HepG2 (cell line): ENCODE results near the gene DEDD2. TPM values are rescaled to one million over a fixed set of nuclear protein-coding genes. Genes with fewer than 3 reads are reported as not detected.

Experiments used
- ATAC-seq: fragments of 200-7000 bp; cut with Tn5 transposase; 3 replicates; pipeline ENCODE4 v1.9.1; 2020; ENCODE audit warnings: mild to moderate bottlenecking, moderate library complexity
- BruUV-seq: library from RNA; stranded (reverse); fragments of 400-500 nt; replicated peaks from 2 replicates; lab custom pipeline; 2021; lab: Mats Ljungman, UMichigan
- CTCF ChIA-PET: fragments of 300-600 bp; formaldehyde crosslinking; extraction: SDS; loops from one replicate; lab custom pipeline; 2021; ENCODE audit warnings: low total read pairs, inconsistent platforms, low intra/inter-chr PET ratio; lab: Yijun Ruan, JAX
- POLR2A ChIA-PET: fragments of 350-600 bp; sonication (Branson Sonifier 250); formaldehyde crosslinking; loops from one replicate; lab custom pipeline; 2020; ENCODE audit warnings: antibody characterized with exemption, inconsistent platforms; lab: Yijun Ruan, JAX
- DNase-seq: peaks from one replicate; pipeline ENCODE4 v3.0.0-alpha.2; 2015; ENCODE audit warnings: low spot score
- FAIRE-seq: peaks from 3 replicates; lab custom pipeline; 2011; peaks lifted over from hg19 to GRCh38; lab: Jason Lieb, UNC
- H2AFZ ChIP-seq: one replicate; pipeline ENCODE4 v1.6.1; 2011; ENCODE audit warnings: low read length, inconsistent platforms
- H3K27ac ChIP-seq: fragments of 300-600 bp; 3 replicates; pipeline ENCODE4 v1.8.0; 2011; ENCODE audit warnings: mixed run types, mild to moderate bottlenecking, mixed read lengths, low read length, inconsistent platforms; ENCODE audit not compliant: insufficient read depth; ENCODE audit errors: extremely low read length
- H3K27me3 ChIP-seq, 2 experiments: fragments of 200-600 bp in 1 of 2; 2 replicates in 1 of 2; 3 replicates in 1 of 2; pipeline versions ENCODE4 v1.6.0 to v1.8.0; 2011; ENCODE audit warnings: low read length in 2 of 2, mild to moderate bottlenecking in 2 of 2, moderate library complexity in 2 of 2, inconsistent platforms in 1 of 2; ENCODE audit not compliant: insufficient read depth in 2 of 2, control insufficient read depth in 1 of 2
- H3K36me3 ChIP-seq, 2 experiments: fragments of 200-600 bp in 1 of 2; replicated peaks in 1 of 2; 2 replicates in 1 of 2; 3 replicates in 1 of 2; pipeline versions ENCODE4 v1.5.1 to v1.8.0; 2011; ENCODE audit warnings: low read length in 2 of 2, inconsistent platforms in 1 of 2; ENCODE audit not compliant: insufficient read depth in 2 of 2, control insufficient read depth in 1 of 2
- H3K4me1 ChIP-seq: 2 replicates; pipeline ENCODE4 v1.5.1; 2012; ENCODE audit warnings: low read length, inconsistent platforms; ENCODE audit not compliant: insufficient read depth
- H3K4me2 ChIP-seq: 2 replicates; pipeline ENCODE4 v1.6.0; 2011; ENCODE audit warnings: low read depth, low read length, inconsistent platforms
- H3K4me3 ChIP-seq, 3 experiments: fragments of 200-600 bp in 1 of 3; sonication (generic), shearing (Covaris generic) in 1 of 3; replicated peaks in 1 of 3; 2 replicates each; pipeline ENCODE4 v1.5.1; 2011 to 2016; ENCODE audit warnings: low read length in 3 of 3, inconsistent platforms in 2 of 3, low read depth in 2 of 3, mild to moderate bottlenecking in 2 of 3, control low read depth in 1 of 3, mixed read lengths in 1 of 3; ENCODE audit not compliant: insufficient read depth in 1 of 3
- H3K79me2 ChIP-seq: one replicate; pipeline ENCODE4 v1.6.1; 2011; ENCODE audit warnings: low read length, inconsistent platforms; ENCODE audit not compliant: insufficient read depth
- H3K9ac ChIP-seq: 2 replicates; pipeline ENCODE4 v1.6.0; 2011; ENCODE audit warnings: mild to moderate bottlenecking, low read depth, low read length, inconsistent platforms; ENCODE audit not compliant: insufficient read depth
- H3K9me3 ChIP-seq: 2 replicates; pipeline ENCODE4 v1.5.1; 2012; ENCODE audit warnings: mild to moderate bottlenecking, low read length
- H4K20me1 ChIP-seq: 2 replicates; pipeline ENCODE4 v1.6.0; 2011; ENCODE audit warnings: inconsistent platforms, mild to moderate bottlenecking, low read length, moderate library complexity; ENCODE audit not compliant: insufficient read depth
- AGO1 ChIP-seq: fragments of 200-400 bp; formaldehyde crosslinking; IDR thresholded peaks from 2 replicates; pipeline ENCODE4 v1.6.1; 2017; ENCODE audit warnings: mild to moderate bottlenecking, low read depth, low read length, moderate library complexity; ENCODE audit not compliant: poor library complexity, severe bottlenecking
- FIP1L1 ChIP-seq: fragments of 200-400 bp; formaldehyde crosslinking; IDR thresholded peaks from 2 replicates; pipeline ENCODE4 v1.6.1; 2018; ENCODE audit warnings: low read depth, mild to moderate bottlenecking, low read length, moderate library complexity, borderline replicate concordance; ENCODE audit not compliant: insufficient read depth
- HNF1B ChIP-seq: sonication (generic); formaldehyde crosslinking; IDR thresholded peaks from 2 replicates; pipeline ENCODE4 v1.5.1; 2020; ENCODE audit warnings: mild to moderate bottlenecking, moderate library complexity, missing genetic modification reagents
- HNRNPH1 ChIP-seq: fragments of 200-400 bp; formaldehyde crosslinking; optimal IDR thresholded peaks from 2 replicates; pipeline ENCODE3; 2017; ENCODE audit warnings: mild to moderate bottlenecking, low read depth, low read length
- KLF16 ChIP-seq, 2 experiments: sonication (generic) in 1 of 2; formaldehyde crosslinking in 1 of 2; IDR thresholded peaks; 2 replicates each; pipeline versions ENCODE4 v1.6.1 to v1.8.0; 2016 to 2023; ENCODE audit warnings: missing genetic modification reagents in 2 of 2, missing compliant biosample characterization in 1 of 2
- NRL ChIP-seq: sonication (generic); formaldehyde crosslinking; IDR thresholded peaks from 2 replicates; pipeline ENCODE4 v1.5.0; 2020; ENCODE audit warnings: missing genetic modification reagents, mild to moderate bottlenecking, moderate library complexity, borderline replicate concordance
- POLR2A ChIP-seq, 2 experiments: IDR thresholded peaks; 2 replicates each; pipeline ENCODE4 v1.6.1; 2011; ENCODE audit warnings: low read depth in 2 of 2, low read length in 2 of 2, mild to moderate bottlenecking in 1 of 2, moderate library complexity in 1 of 2; ENCODE audit not compliant: insufficient read depth in 1 of 2
- POLR2AphosphoS5 ChIP-seq: IDR thresholded peaks from 2 replicates; pipeline ENCODE4 v1.6.1; 2012; ENCODE audit warnings: low read depth, low read length
- POLR2G ChIP-seq: fragments of 200-400 bp; formaldehyde crosslinking; IDR thresholded peaks from 2 replicates; pipeline ENCODE4 v1.6.1; 2018; ENCODE audit warnings: mild to moderate bottlenecking, low read depth, low read length, moderate library complexity
- RBM39 ChIP-seq: fragments of 200-400 bp; formaldehyde crosslinking; IDR thresholded peaks from one replicate; pipeline ENCODE4 v1.6.1; 2018; ENCODE audit warnings: antibody characterized with exemption, mild to moderate bottlenecking, low read depth, low read length; ENCODE audit not compliant: poor library complexity, severe bottlenecking
- THAP11 ChIP-seq: IDR thresholded peaks from 2 replicates; pipeline ENCODE4 v1.6.1; 2016; ENCODE audit warnings: missing biosample characterization, missing genetic modification reagents
- ZKSCAN1 ChIP-seq: fragments of 150-350 bp; IDR thresholded peaks from 2 replicates; pipeline ENCODE4 v1.6.1; 2014; ENCODE audit warnings: low read length
- ZNF160 ChIP-seq: sonication (generic); formaldehyde crosslinking; IDR thresholded peaks from 2 replicates; pipeline ENCODE4 v1.8.0; 2022; ENCODE audit warnings: mild to moderate bottlenecking, inconsistent platforms, missing genetic modification reagents
- ZNF564 ChIP-seq: sonication (generic); formaldehyde crosslinking; IDR thresholded peaks from 2 replicates; pipeline ENCODE4 v1.8.1; 2023; ENCODE audit warnings: mild to moderate bottlenecking, missing genetic modification reagents
- WGBS: methylation state at CpG from one replicate; pipeline ENCODE4 v1.1.6; 2017; ENCODE audit warnings: low lambda C conversion rate; 5-methylcytosine and 5-hydroxymethylcytosine counted together
- in situ Hi-C: cut with HindIII; loops from 2 replicates; pipeline ENCODE4 v1.10.0; 2017; ENCODE audit warnings: low pct_unique_long_range_greater_than_20kb; ENCODE audit not compliant: extremely low pct_ligation_motif_present
- intact Hi-C: fragments of 100-400 bp; cut with micrococcal nuclease; formaldehyde crosslinking; loops from one replicate; pipeline ENCODE4 v1.10.0; 2022; ENCODE audit not compliant: unreplicated experiment
- polyA plus RNA-seq, 8 experiments: library from polyadenylated mRNA; depleted of rRNA in 3 of 8; stranded (reverse) in 7 of 8; unstranded in 1 of 8; fragments of >200 nt; fragmentation: Illumina TruSeq in 4 of 8; extraction: Trizol in 4 of 8; gene quantifications; 2 replicates each; pipeline versions ENCODE4 v1.2.1 to v1.2.3, GENCODE V29; 2011 to 2016; ENCODE audit warnings: low read depth in 4 of 8, missing spikeins in 1 of 8, mixed read lengths in 1 of 8; ENCODE audit not compliant: insufficient read depth in 1 of 8
- total RNA-seq, 5 experiments: library from RNA; depleted of rRNA; stranded (reverse); fragments of >200 nt; fragmentation: Illumina TruSeq; extraction: Trizol; gene quantifications; 2 replicates each; pipeline ENCODE4 v1.2.3, GENCODE V29; 2016; ENCODE audit warnings: low read depth in 1 of 5
- TF ChIP-seq, protein P1 (sequence below): sonication (generic); formaldehyde crosslinking; IDR thresholded peaks from 2 replicates; pipeline ENCODE4 v1.4.0; 2020; ENCODE audit warnings: missing genetic modification reagents, borderline replicate concordance
- TF ChIP-seq, protein P2 (sequence below): sonication (generic); formaldehyde crosslinking; IDR thresholded peaks from 2 replicates; pipeline ENCODE4 v1.5.0; 2020; ENCODE audit warnings: missing genetic modification reagents

Gene DEDD2
- total and polyA plus RNA-seq, 2 of the 13 experiments (the other 11 are each of a cell fraction or from before 2014, with no cell fraction given), result 19.2 to 24.7 TPM

DNA sequence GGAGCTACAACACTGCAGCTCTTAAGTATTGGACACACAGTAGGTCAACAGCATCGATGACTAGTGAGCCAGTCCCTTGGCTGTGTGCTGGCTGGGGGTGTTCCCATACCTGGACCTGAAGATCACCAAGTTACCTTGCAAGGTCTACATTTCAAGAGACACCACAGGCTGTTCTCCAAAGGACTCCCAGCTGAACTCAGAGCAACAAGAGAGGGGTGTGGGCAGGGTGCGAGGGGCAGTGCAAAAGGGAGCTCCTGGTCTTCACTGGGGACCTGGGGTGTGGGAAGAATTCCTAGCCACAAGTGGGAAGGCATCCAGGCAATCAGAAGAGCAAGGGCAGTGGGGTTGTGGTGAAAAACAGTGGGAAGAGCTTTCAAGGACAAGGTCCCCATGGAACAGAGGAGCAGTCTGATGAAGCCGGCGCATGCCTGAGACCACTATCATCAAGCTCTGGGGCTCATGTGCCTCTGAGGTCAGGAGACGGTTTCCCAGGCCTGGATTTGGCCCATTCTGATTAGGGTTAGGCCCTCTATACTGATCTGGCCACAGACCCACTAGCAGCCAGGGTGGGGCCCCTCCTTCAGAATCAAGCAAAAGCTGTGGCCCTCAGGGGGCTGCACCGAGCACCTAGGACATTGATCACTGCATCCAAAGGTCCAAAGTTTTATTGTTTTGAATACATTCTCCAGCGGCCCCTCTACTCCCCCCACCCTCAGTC, 29.6 kb upstream of the DEDD2 start:
- Histone ChIP-seq H3K27ac (peak overlapping the region; percentile 28), H4K20me1 (peaks cover 37% of the 10 kb centered on the region), H3K36me3 (peaks cover 7 to 32% of the 10 kb centered on the region in 2 experiments; a peak in 3 of 5 replicates), H3K27me3 (no peaks in the 10 kb centered on the region; a peak in 1 of 5 replicates), H3K79me2 (peaks cover 22% of the 10 kb centered on the region), H3K4me3 (no peak overlapping the region), H3K4me2 (no peak overlapping the region), H2AFZ (no peak overlapping the region), H3K4me1 (peaks cover 61% of the 10 kb centered on the region), H3K9me3 (no peaks in the 10 kb centered on the region), H3K9ac (no peak overlapping the region)
- FAIRE-seq, result no peak
- intact Hi-C loops, result no loop called here
- no peak for DNase-seq
- ChIA-PET POLR2A (interaction anchor here (0.6 to 6.6 kb wide), 7 partner anchors 9 to 55 kb away, joined by 3 to 117 read pairs (median 3); partner anchors contain the start of genes CIC, ERF, PAFAH1B3 and PRR19), CTCF (interaction anchor here (0.9 to 4.3 kb wide), 4 partner anchors 30 to 49 kb away, joined by 3 to 34 read pairs (median 6); no protein-coding TSS in a partner anchor)
- in situ Hi-C loops, result no loop called here
- BruUV-seq, result no TSS peak
- ATAC-seq, result no peak
- WGBS, result 58% methylated on average over 4 of the region's 7 CpGs
- peak in 1 of 2 experiments; percentile 45; a peak in 1 of 4 replicates for TF ChIP-seq POLR2A (IDR thresholded peaks at IDR 0.05; ENCODE audit: insufficient read depth in 1 of 2, low read depth in 2 of 2, low read length in 2 of 2)
- TF ChIP-seq, protein P1, sequence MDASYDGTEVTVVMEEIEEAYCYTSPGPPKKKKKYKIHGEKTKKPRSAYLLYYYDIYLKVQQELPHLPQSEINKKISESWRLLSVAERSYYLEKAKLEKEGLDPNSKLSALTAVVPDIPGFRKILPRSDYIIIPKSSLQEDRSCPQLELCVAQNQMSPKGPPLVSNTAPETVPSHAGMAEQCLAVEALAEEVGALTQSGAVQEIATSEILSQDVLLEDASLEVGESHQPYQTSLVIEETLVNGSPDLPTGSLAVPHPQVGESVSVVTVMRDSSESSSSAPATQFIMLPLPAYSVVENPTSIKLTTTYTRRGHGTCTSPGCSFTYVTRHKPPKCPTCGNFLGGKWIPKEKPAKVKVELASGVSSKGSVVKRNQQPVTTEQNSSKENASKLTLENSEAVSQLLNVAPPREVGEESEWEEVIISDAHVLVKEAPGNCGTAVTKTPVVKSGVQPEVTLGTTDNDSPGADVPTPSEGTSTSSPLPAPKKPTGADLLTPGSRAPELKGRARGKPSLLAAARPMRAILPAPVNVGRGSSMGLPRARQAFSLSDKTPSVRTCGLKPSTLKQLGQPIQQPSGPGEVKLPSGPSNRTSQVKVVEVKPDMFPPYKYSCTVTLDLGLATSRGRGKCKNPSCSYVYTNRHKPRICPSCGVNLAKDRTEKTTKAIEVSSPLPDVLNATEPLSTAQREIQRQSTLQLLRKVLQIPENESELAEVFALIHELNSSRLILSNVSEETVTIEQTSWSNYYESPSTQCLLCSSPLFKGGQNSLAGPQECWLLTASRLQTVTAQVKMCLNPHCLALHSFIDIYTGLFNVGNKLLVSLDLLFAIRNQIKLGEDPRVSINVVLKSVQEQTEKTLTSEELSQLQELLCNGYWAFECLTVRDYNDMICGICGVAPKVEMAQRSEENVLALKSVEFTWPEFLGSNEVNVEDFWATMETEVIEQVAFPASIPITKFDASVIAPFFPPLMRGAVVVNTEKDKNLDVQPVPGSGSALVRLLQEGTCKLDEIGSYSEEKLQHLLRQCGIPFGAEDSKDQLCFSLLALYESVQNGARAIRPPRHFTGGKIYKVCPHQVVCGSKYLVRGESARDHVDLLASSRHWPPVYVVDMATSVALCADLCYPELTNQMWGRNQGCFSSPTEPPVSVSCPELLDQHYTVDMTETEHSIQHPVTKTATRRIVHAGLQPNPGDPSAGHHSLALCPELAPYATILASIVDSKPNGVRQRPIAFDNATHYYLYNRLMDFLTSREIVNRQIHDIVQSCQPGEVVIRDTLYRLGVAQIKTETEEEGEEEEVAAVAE, result peak; percentile 16; the same call in 1 of the 2 replicates
- peak; percentile 62 for TF ChIP-seq HNRNPH1
- peak; percentile 51; the same call in 1 of the 2 replicates for TF ChIP-seq FIP1L1
- TF ChIP-seq THAP11, result peak; percentile 33; the same call in 1 of the 2 replicates
- TF ChIP-seq ZKSCAN1, result peak; percentile 91
- TF ChIP-seq HNF1B (CRISPR knock-in tag), result no peak
- 0 out of 2 replicates have a peak, but pooled peaks have one; percentile 22 for TF ChIP-seq NRL (CRISPR knock-in tag)
- 0 out of 4 replicates have a peak, but pooled peaks of 1 of the 2 experiments have one; percentile 20 for TF ChIP-seq KLF16 (CRISPR knock-in tag; IDR thresholded peaks at IDR 0.05)
- peak; percentile 63 for TF ChIP-seq POLR2G
- 0 out of 2 replicates have a peak, but pooled peaks have one; percentile 34 for TF ChIP-seq ZNF564
- TF ChIP-seq ZNF160 (CRISPR knock-in tag), result 0 out of 2 replicates have a peak, but pooled peaks have one; percentile 28
- peak; percentile 61 for TF ChIP-seq POLR2AphosphoS5
- TF ChIP-seq, protein P2, sequence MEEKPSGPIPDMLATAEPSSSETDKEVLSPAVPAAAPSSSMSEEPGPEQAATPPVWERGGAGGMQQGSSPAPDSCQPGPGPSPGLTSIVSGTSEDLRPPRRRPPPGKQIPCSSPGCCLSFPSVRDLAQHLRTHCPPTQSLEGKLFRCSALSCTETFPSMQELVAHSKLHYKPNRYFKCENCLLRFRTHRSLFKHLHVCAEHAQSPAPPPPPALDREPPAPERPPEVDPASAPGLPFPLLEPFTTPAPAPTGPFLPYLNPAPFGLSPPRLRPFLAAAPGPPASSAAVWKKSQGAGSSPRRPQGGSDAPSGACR (CRISPR knock-in tag), result no peak
- TF ChIP-seq AGO1, result peak; percentile 92
- peak; percentile 81 for TF ChIP-seq RBM39
